GM12892 (cell line): ENCODE results near the gene PGAP2.
A peak's percentile ranks its signal among the peaks of the same experiment; 100 is the strongest.

Experiments used
- DNase-seq: peaks from one replicate; pipeline ENCODE4 v3.0.0; 2011; ENCODE audit not compliant: insufficient read length
- FAIRE-seq: peaks from 2 replicates; lab custom pipeline; 2011; peaks lifted over from hg19 to GRCh38; lab: Jason Lieb, UNC
- POLR2A ChIP-seq: IDR thresholded peaks from 2 replicates; pipeline ENCODE4 v1.6.1; 2011; ENCODE audit warnings: low read depth, low read length, control low read depth
- POLR2AphosphoS5 ChIP-seq: IDR thresholded peaks from 2 replicates; pipeline ENCODE4 v1.6.1; 2011; ENCODE audit warnings: low read depth, low read length, control low read depth
- TAF1 ChIP-seq: IDR thresholded peaks from 2 replicates; pipeline ENCODE4 v1.6.1; 2011; ENCODE audit warnings: low read depth, mild to moderate bottlenecking, control low read depth, low read length, borderline replicate concordance

The PGAP2 gene

GRCh38 chr11:3865388-3866193 is 57.2 kb downstream of the PGAP2 start:
- FAIRE-seq: peak; percentile 92

GRCh38 chr11:3866206-3866605 is 57.8 kb downstream of the PGAP2 start:
- no peak for DNase-seq
- FAIRE-seq: no peak
- TF ChIP-seq TAF1 (no peak), POLR2A (no peak), POLR2AphosphoS5 (no peak)

More at GRCh38 chr11:3865388-3866193, 57.2 kb downstream of the PGAP2 start:
- TF ChIP-seq TAF1 (no peak), POLR2A (no peak), POLR2AphosphoS5 (no peak)
- no peak for DNase-seq

DNA sequence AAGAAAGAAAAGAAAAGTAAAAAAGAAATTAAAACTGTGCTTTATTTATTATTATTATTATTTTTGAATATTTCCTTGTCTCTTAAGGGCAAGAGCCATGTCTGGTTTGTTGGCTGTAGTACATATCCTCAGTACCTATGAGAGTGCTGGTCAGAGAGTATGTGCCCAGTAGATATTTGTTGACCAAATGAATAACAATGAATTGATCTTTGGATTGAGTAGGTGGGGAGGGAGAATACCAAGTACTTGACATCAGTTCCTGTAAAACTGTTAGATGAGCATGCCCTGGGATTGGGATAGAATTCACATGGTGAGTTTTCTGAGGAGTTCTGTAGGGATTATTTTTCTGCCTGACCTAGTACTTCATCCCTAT is 58.5 kb downstream of the PGAP2 start:
- FAIRE-seq (no peak), DNase-seq (no peak)
- no peak for TF ChIP-seq POLR2A
- TF ChIP-seq POLR2AphosphoS5: no peak
- TF ChIP-seq TAF1: no peak

- peak; percentile 91 for FAIRE-seq
- DNase-seq: no peak
- TF ChIP-seq TAF1: no peak
- TF ChIP-seq POLR2A: no peak
- TF ChIP-seq POLR2AphosphoS5: no peak
Observed at GRCh38 chr11:3867209-3868091, 59.1 kb downstream of the PGAP2 start.

DNA sequence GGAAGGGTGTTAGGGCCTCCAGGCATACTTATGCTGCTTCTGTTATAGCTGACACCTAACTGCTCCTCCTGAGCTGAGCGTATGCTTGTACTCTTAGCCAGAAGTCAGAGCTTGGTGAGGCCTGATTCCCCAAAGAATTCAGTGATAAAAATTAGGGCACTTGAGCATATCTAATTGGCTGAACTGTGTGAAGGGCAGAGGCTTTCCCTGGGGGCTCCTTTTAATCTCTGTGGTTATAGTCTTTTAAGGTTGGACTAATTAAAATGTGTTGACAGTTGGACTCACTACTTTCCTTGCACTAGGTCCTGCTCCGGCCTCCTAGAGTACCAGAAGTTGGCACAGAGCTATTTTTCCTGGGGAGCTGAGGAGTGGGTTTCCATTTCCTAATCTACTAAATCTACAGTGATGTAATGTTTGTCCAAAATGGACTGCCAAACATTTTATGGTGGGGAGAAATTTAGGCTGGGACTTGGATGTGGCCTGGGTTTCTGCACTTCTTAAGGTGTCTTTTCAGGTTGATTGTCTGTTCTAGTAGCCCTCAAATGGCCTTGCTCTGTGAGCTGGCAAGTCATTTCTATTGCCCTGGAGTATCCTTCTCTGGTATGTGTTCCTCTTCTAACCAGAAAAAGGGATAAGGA is 65.5 kb downstream of the PGAP2 start:
- DNase-seq (no peak), FAIRE-seq (no peak)
- TF ChIP-seq POLR2A (no peak), POLR2AphosphoS5 (no peak), TAF1 (no peak)
